Fibroblast of lung (primary cell): Measurements from ENCODE around the gene RABIF. TPM values are rescaled to one million over a fixed set of nuclear protein-coding genes. Genes with fewer than 3 reads are reported as not detected.

Source experiments
- DNase-seq, 2 donors: peaks; one replicate each; pipeline versions ENCODE4 v3.0.0 to v3.0.0-alpha.2; 2010; ENCODE audit warnings: low read depth in 2 of 2
- H2AFZ ChIP-seq: 2 replicates; pipeline ENCODE4 v1.5.1; 2012; ENCODE audit warnings: low read length, control low read depth, inconsistent platforms
- H3K27ac ChIP-seq: 2 replicates; pipeline ENCODE4 v1.5.1; 2011; ENCODE audit warnings: low read length, control low read depth; ENCODE audit not compliant: insufficient read depth
- H3K27me3 ChIP-seq: 2 replicates; pipeline ENCODE4 v1.5.1; 2011; ENCODE audit warnings: mild to moderate bottlenecking, low read length; ENCODE audit not compliant: control insufficient read depth, insufficient read depth
- H3K36me3 ChIP-seq: 2 replicates; pipeline ENCODE4 v1.5.1; 2011; ENCODE audit warnings: low read length; ENCODE audit not compliant: control insufficient read depth, insufficient read depth
- H3K4me1 ChIP-seq: 2 replicates; pipeline ENCODE4 v1.5.1; 2011; ENCODE audit warnings: low read length; ENCODE audit not compliant: control insufficient read depth, insufficient read depth; ENCODE audit errors: extremely low read depth
- H3K4me2 ChIP-seq: 2 replicates; pipeline ENCODE4 v1.5.1; 2011; ENCODE audit warnings: low read length, control low read depth; ENCODE audit not compliant: insufficient read depth; ENCODE audit errors: extremely low read depth
- H3K4me3 ChIP-seq, 4 experiments: fragments of 200-600 bp in 1 of 4; sonication (generic) in 1 of 4; replicated peaks in 1 of 4; 2 replicates each; pipeline ENCODE4 v1.5.1; 2011 to 2016; ENCODE audit warnings: low read length in 4 of 4, low read depth in 3 of 4, mild to moderate bottlenecking in 3 of 4, control low read depth in 2 of 4, inconsistent platforms in 1 of 4, mixed read lengths in 1 of 4; ENCODE audit not compliant: insufficient read depth in 1 of 4; ENCODE audit errors: control extremely low read depth in 1 of 4
- H3K79me2 ChIP-seq: 2 replicates; pipeline ENCODE4 v1.5.1; 2012; ENCODE audit warnings: mild to moderate bottlenecking, low read length, inconsistent platforms; ENCODE audit not compliant: control insufficient read depth, insufficient read depth
- H3K9ac ChIP-seq: 2 replicates; pipeline ENCODE4 v1.5.1; 2011; ENCODE audit warnings: mild to moderate bottlenecking, low read length, control low read depth; ENCODE audit not compliant: insufficient read depth
- H3K9me3 ChIP-seq: 2 replicates; pipeline ENCODE4 v1.5.1; 2012; ENCODE audit warnings: low read depth, low read length; ENCODE audit not compliant: control insufficient read depth, insufficient read depth
- H4K20me1 ChIP-seq: 2 replicates; pipeline ENCODE4 v1.5.1; 2011; ENCODE audit warnings: low read length; ENCODE audit not compliant: control insufficient read depth, insufficient read depth; ENCODE audit errors: extremely low read depth
- EZH2 ChIP-seq: IDR thresholded peaks from 2 replicates; pipeline ENCODE4 v1.5.1; 2012; ENCODE audit warnings: low read length, control low read depth, mild to moderate bottlenecking; ENCODE audit errors: missing control alignments
- polyA plus RNA-seq, 2 donors: library from polyadenylated mRNA; depleted of rRNA in 1 of 2; stranded (reverse) in 1 of 2; unstranded in 1 of 2; fragments of >200 nt; gene quantifications; 2 replicates each; pipeline ENCODE4 v1.2.1, GENCODE V29; 2011 to 2012; ENCODE audit warnings: missing spikeins in 1 of 2
- total RNA-seq: library from RNA; depleted of rRNA; stranded (reverse); fragments of >200 nt; gene quantifications from 2 replicates; pipeline ENCODE4 v1.2.1, GENCODE V29; 2014
- TF ChIP-seq, protein P1 (sequence below), 2 donors: IDR thresholded peaks in 1 of 2; conservative IDR thresholded peaks in 1 of 2; 1 replicate in 1 of 2; 2 replicates in 1 of 2; pipeline ENCODE4 v1.5.1; 2011 to 2012; ENCODE audit warnings: low read length in 2 of 2, control low read depth in 1 of 2, inconsistent platforms in 1 of 2, low read depth in 1 of 2, mild to moderate bottlenecking in 1 of 2

The RABIF gene
- total and polyA plus RNA-seq, 2 donors (not counting 1 experiment from before 2014, with no cell fraction given) = 5.9 to 14.6 TPM

- no peaks in the 10 kb centered on the region for H3K79me2 ChIP-seq
- no peak for TF ChIP-seq EZH2
- TF ChIP-seq, protein P1, sequence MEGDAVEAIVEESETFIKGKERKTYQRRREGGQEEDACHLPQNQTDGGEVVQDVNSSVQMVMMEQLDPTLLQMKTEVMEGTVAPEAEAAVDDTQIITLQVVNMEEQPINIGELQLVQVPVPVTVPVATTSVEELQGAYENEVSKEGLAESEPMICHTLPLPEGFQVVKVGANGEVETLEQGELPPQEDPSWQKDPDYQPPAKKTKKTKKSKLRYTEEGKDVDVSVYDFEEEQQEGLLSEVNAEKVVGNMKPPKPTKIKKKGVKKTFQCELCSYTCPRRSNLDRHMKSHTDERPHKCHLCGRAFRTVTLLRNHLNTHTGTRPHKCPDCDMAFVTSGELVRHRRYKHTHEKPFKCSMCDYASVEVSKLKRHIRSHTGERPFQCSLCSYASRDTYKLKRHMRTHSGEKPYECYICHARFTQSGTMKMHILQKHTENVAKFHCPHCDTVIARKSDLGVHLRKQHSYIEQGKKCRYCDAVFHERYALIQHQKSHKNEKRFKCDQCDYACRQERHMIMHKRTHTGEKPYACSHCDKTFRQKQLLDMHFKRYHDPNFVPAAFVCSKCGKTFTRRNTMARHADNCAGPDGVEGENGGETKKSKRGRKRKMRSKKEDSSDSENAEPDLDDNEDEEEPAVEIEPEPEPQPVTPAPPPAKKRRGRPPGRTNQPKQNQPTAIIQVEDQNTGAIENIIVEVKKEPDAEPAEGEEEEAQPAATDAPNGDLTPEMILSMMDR (conservative IDR thresholded peaks at IDR 0.05 in 1 of 2, IDR thresholded peaks at IDR 0.05 in 1 of 2; ENCODE audit: low read depth in 1 of 2, low read length in 2 of 2) = no peak
These were observed 34.2 kb downstream of the RABIF start for GRCh38 chr1:202854787-202855186.

DNA sequence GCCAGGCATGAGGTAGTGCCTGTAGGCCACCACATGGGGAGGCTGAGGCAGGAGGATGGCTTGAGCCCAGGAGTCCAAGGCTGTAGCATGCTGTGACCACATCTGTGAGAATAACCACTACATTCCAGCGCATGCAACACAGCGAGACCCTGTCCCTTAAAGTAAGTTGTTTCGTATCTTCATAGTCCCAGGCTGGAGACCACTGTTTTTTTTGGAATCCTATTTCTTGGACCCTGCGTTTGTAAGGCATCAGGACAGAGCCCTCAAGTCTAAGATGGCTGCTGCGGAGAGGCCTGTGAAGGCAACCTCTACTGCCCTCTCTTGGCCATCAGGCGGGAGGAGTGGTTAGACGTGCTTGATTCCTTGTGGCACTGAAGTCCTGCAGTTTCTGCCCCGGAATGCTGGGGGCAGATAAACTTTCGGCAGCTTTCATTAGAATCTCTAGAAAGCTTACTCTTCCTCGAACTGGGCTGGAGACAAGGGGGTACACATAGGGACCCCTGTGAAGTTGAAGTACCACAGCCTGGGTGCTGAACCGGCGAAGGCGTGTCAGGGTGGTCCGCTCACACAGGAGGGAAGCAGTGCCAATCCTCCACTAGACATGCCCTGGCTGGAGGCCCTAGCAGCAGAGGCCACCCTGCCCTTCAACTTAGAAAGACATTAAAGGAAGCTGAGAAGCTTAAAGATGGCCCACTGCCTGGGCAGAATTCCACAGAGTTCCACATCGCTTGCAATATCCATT lies 36.6 kb downstream of the RABIF start:
- peak; percentile 47 to 51 for DNase-seq
- no peaks in the 10 kb centered on the region for H3K4me1 ChIP-seq
- no peaks in the 10 kb centered on the region for H3K9me3 ChIP-seq
- no peaks in the 10 kb centered on the region for H3K27me3 ChIP-seq
- no peaks in the 10 kb centered on the region for H4K20me1 ChIP-seq
- no peaks in the 10 kb centered on the region for H3K36me3 ChIP-seq
- no peaks in the 10 kb centered on the region for H3K79me2 ChIP-seq
- H3K4me3 ChIP-seq = no peak overlapping the region
- peak overlapping the region; percentile 40 for H2AFZ ChIP-seq
- H3K27ac ChIP-seq = no peak overlapping the region
- no peak overlapping the region for H3K4me2 ChIP-seq
- TF ChIP-seq EZH2 = no peak
- TF ChIP-seq, protein P1 (conservative IDR thresholded peaks at IDR 0.05 in 1 of 2, IDR thresholded peaks at IDR 0.05 in 1 of 2; ENCODE audit: low read depth in 1 of 2, low read length in 2 of 2) = peak; percentile 36 to 57
- no peak overlapping the region for H3K9ac ChIP-seq

More at GRCh38 chr1:202854787-202855186, 34.2 kb downstream of the RABIF start:
- Histone ChIP-seq H3K27me3 (no peaks in the 10 kb centered on the region), H3K27ac (no peak overlapping the region), H3K4me3 (no peak overlapping the region), H3K4me1 (no peaks in the 10 kb centered on the region), H4K20me1 (no peaks in the 10 kb centered on the region), H3K36me3 (no peaks in the 10 kb centered on the region), H2AFZ (no peak overlapping the region), H3K4me2 (no peak overlapping the region), H3K9me3 (no peaks in the 10 kb centered on the region), H3K9ac (no peak overlapping the region)
- DNase-seq = no peak

GRCh38 chr1:202850593-202851362 lies 38.2 kb downstream of the RABIF start:
- no peak for DNase-seq
- H3K4me3 ChIP-seq = no peak overlapping the region
- H3K36me3 ChIP-seq = no peaks in the 10 kb centered on the region
- H2AFZ ChIP-seq = no peak overlapping the region
- H3K27me3 ChIP-seq = no peaks in the 10 kb centered on the region
- H3K4me1 ChIP-seq = no peaks in the 10 kb centered on the region
- no peak overlapping the region for H3K9ac ChIP-seq
- no peak overlapping the region for H3K27ac ChIP-seq
- no peaks in the 10 kb centered on the region for H3K9me3 ChIP-seq
- H3K4me2 ChIP-seq = no peak overlapping the region
- H4K20me1 ChIP-seq = no peaks in the 10 kb centered on the region
- TF ChIP-seq, protein P1 (conservative IDR thresholded peaks at IDR 0.05 in 1 of 2, IDR thresholded peaks at IDR 0.05 in 1 of 2; ENCODE audit: low read depth in 1 of 2, low read length in 2 of 2) = no peak
- no peak for TF ChIP-seq EZH2
- H3K79me2 ChIP-seq = no peaks in the 10 kb centered on the region
